Measurements from ENCODE around the gene SPG7.
"Not testable (repeated sequence)": the region's sequence is repeated elsewhere in the genome, so short reads cannot be mapped to it uniquely, and the experiment has no call there.

The SPG7 gene

GRCh38 chr16:89507834-89508590 lies at the start of gene SPG7:
Gene SPG7, plus strand, starts transcription at chr16:89508403. Its CDS starts 15 bp downstream, at chr16:89508418.
- peak; percentile 87 to 89 for DNase-seq

- DNase-seq = no peak
These were observed 49.7 kb upstream of the SPG7 start for GRCh38 chr16:89458551-89458950.

GRCh38 chr16:89458967-89459366 lies 49.2 kb upstream of the SPG7 start:
- DNase-seq = no peak

- DNase-seq = no peak
These were observed 47.6 kb upstream of the SPG7 start for GRCh38 chr16:89460556-89460955.

GRCh38 chr16:89461890-89462289 lies 46.3 kb upstream of the SPG7 start:
- not testable (repeated sequence) for DNase-seq

- not testable (repeated sequence) for DNase-seq
These were observed 45.6 kb upstream of the SPG7 start for GRCh38 chr16:89462639-89463038.

GRCh38 chr16:89463312-89463711 lies 44.9 kb upstream of the SPG7 start:
- DNase-seq = not testable (repeated sequence)

- no peak for DNase-seq
These were observed 41.3 kb upstream of the SPG7 start for GRCh38 chr16:89466920-89467319.

GRCh38 chr16:89467382-89467781 lies 40.8 kb upstream of the SPG7 start:
- DNase-seq = no peak

- DNase-seq = no peak
These were observed 35.5 kb upstream of the SPG7 start for GRCh38 chr16:89472711-89473075.

- DNase-seq = no peak
These were observed 35.0 kb upstream of the SPG7 start for GRCh38 chr16:89473136-89473712.

GRCh38 chr16:89473791-89474414 lies 34.3 kb upstream of the SPG7 start:
- DNase-seq = no peak

GRCh38 chr16:89475144-89475543 lies 33.1 kb upstream of the SPG7 start:
- DNase-seq = no peak

GRCh38 chr16:89476379-89476778 lies 31.8 kb upstream of the SPG7 start:
- no peak for DNase-seq

- no peak for DNase-seq
These were observed 31.4 kb upstream of the SPG7 start for GRCh38 chr16:89476811-89477261.

GRCh38 chr16:89478576-89479221 lies 29.5 kb upstream of the SPG7 start:
- no peak for DNase-seq

- no peak for DNase-seq
These were observed 26.7 kb upstream of the SPG7 start for GRCh38 chr16:89481356-89481955.

GRCh38 chr16:89482150-89482816 lies 25.9 kb upstream of the SPG7 start:
- no peak for DNase-seq

GRCh38 chr16:89482817-89483205 lies 25.4 kb upstream of the SPG7 start:
- no peak for DNase-seq

GRCh38 chr16:89484041-89484501 lies 24.1 kb upstream of the SPG7 start:
- DNase-seq = no peak

GRCh38 chr16:89484923-89485679 lies 23.1 kb upstream of the SPG7 start:
- DNase-seq = no peak
